G401 (cell line): Measurements from ENCODE around the gene RPL41. TPM values are rescaled to one million over a fixed set of nuclear protein-coding genes. Genes with fewer than 3 reads are reported as not detected.

Experiments used
- DNase-seq: peaks from one replicate; pipeline ENCODE4 v3.0.0-alpha.2; 2015; ENCODE audit warnings: low spot score
- in situ Hi-C: cut with HindIII; loops from 2 replicates; pipeline ENCODE4 v1.10.0; 2016; ENCODE audit warnings: low sequenced_read_pairs, mixed read lengths
- total RNA-seq: library from RNA; depleted of rRNA; stranded (reverse); fragments of >200 nt; shearing (Covaris generic); gene quantifications from 2 replicates; pipeline ENCODE4 v1.2.3, GENCODE V29; 2014

RPL41 gene
- total RNA-seq, 1 experiment from 2014 or later: 3,225 TPM

DNA sequence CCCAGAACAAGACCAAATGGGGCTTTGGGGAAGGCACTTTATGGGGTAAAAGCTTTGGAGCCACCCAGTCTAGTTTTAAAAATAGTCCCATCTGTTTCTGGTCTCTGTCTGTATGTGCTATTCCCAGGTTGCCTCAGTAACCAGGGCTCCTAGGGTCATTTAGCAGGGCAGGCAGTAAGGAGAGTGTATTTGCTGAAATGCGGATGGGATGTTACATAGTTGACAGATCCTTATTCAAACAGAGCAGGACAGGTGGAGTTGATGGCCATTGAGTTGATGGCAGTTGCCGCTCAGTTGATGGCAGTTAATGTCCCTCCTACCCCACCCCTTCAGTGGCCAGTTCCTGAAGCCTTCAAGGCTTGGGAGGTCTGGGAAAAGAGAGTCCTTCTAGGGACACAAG is 6.2 kb downstream of the RPL41 start:
- DNase-seq: no peak
- in situ Hi-C loops: no loop called here

- in situ Hi-C loops: no loop called here
Measured at GRCh38 chr12:56124133-56124532, 7.7 kb downstream of the RPL41 start.

DNA sequence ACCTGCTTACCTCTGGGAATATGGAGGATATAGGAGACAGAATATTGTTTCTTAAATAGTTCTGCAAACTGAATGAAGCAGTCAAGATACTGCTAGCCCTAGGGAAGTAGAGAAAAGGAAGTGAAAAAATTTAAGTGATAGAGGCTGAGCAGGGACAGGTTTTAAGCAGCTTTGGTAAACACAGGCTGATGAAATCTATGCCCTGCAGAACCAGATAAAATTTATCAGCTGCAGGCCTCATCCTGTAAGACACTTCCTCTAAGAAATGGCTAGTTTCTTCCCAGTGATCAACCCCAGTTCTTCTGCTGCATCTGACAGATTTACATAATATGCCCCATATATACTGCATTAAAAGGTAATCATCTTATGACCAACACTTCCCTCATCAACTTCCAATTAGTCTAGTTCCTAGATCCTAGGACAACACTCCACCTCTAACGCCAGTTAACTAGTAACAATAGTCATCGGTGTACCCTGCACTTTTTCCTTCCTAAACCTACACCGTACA is 10.4 kb downstream of the RPL41 start:
- DNase-seq: no peak
- in situ Hi-C loops: no loop called here

More at GRCh38 chr12:56124133-56124532, 7.7 kb downstream of the RPL41 start:
- no peak for DNase-seq

GRCh38 chr12:56127485-56127887 is 11.1 kb downstream of the RPL41 start:
- DNase-seq: no peak
- in situ Hi-C loops: no loop called here

- in situ Hi-C loops: no loop called here
- DNase-seq: peak; percentile 100
Measured at GRCh38 chr12:56127888-56128669, 11.6 kb downstream of the RPL41 start, which contains the start of gene ESYT1. TSS of gene ESYT1 (plus strand) at chr12:56128267. CDS start at chr12:56128320, 53 bp downstream.

DNA sequence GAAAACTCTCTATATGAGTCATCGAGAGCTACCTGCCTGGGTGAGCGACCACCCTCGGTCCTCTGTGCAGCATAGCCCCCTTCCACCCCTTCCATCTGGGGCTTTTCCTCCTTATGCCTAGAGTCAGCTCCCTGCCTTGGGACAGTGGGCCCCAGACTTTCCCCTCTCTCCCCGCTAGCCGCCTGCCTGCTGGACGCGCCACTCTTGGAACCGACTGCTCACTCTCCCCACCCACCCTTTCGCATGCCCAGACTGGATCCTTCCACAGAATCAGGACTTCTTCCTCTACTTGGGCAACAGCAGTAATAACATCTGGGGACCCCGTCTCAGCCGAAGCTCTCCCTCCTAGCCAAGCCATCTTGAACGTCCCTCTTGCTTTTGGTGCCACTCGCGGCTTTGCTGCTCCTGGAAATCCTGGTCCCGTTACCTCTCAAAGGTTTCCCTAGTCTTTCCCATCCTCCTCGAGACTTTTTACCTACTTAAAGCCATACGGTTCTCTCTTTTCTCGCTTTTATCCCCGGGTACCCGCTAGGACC is 12.3 kb downstream of the RPL41 start:
- DNase-seq: peak; percentile 32
- in situ Hi-C loops: no loop called here

DNA sequence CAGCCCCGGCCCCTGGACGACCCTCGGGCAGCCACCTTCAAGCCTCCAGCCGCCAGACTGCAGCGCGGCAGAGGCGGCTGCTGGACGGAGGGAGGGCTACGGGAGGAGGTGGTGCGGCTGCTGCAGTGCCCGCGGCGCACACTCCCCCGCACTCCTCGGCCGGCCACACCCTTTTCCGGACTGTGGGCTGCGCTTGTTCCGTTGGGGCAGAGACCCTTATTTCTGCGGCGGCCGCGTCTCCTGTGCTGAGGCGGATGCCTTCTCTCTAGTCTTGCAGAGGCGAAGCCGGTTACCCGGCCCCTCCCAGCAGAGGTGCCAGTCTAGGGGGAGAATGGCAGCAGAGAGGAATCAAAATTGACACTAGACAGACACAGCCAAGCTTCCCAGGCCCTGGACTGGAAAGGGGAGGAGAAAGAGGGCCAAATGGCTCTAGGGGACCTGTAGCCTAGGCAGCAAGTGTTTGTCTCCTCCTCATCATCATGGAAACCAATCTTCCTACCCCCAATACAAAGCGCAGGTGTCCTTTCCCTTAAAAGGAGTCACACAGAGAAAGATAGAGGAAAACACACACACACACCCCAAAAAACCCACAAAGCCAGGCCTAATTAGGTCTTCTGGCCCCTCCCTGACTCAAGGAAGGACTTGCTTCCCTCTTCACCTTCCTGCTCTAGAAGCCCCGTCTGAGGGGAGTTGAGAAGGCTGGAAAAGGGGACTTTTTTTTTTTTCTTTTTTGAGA is 12.9 kb downstream of the RPL41 start:
- in situ Hi-C loops: no loop called here
- DNase-seq: peak; percentile 33

GRCh38 chr12:56129942-56130495 is 13.6 kb downstream of the RPL41 start:
- DNase-seq: no peak
- in situ Hi-C loops: no loop called here

DNA sequence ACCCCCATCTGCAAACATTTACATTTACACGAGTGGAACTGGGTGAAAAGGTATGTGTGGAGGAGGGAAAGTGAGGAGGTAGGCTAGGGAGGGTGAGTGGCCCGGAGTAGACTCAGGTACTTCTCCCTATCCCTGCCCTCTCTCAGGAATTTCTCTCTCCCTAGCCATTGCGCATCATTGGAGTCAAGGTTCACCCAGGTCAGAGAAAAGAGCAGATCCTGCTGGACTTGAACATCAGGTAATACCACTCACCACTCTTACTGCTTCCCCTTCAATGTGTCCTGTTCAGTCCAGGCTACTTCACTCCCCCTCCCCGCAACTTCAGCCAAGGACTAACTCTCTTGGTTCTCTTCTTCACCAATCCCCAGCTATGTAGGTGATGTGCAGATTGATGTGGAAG is 14.4 kb downstream of the RPL41 start:
- in situ Hi-C loops: no loop called here
- DNase-seq: no peak

DNA sequence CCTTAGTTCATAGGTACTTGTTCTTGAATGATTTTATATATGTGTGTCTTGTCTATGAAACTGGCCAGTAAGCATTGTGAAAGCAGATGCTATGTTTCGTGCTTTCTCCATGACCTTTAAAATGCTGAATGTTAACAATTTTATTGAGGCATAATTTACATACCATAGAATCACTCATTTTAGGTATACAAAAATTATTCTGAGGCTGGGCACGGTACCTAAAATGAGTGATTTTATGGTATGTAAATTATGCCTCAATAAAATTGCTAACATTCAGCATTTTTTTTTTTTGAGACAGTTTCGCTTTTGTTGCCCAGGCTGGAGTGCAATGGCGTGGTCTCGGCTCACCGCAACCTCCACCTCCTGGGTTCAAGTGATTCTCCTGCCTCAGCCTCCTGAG is 18.5 kb downstream of the RPL41 start:
- in situ Hi-C loops: no loop called here
- no peak for DNase-seq

DNA sequence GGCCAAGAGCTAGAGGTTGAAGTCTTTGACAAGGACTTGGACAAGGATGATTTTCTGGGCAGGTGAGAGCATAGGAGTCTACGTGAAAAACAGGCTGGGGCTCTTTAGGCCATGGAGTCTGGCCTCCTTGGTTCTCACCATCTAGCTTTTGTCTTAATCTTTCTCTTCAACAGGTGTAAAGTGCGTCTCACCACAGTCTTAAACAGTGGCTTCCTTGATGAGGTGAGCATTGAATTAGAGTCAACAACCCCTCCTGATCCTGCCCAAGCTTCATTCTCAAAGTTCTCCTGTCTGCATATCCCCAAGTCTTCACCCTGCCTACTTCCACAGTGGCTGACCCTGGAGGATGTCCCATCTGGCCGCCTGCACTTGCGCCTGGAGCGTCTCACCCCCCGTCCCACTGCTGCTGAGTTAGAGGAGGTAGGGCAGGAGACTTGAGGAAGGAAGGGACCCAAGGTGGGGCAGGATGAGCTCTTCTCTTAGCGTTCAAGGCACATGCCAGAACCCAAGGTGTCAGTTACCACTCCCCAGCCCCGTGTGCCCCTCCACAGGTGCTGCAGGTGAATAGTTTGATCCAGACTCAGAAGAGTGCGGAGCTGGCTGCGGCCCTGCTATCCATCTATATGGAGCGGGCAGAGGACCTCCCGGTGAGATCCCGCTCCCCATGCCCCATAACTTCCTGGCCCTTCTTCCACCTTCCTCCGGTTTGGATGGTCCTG is 21.6 kb downstream of the RPL41 start:
- no peak for DNase-seq
- in situ Hi-C loops: no loop called here

GRCh38 chr12:56141946-56142784 is 25.7 kb downstream of the RPL41 start:
- DNase-seq: no peak
- in situ Hi-C loops: no loop called here

GRCh38 chr12:56143217-56143616 is 26.8 kb downstream of the RPL41 start:
- DNase-seq: no peak
- in situ Hi-C loops: no loop called here

DNA sequence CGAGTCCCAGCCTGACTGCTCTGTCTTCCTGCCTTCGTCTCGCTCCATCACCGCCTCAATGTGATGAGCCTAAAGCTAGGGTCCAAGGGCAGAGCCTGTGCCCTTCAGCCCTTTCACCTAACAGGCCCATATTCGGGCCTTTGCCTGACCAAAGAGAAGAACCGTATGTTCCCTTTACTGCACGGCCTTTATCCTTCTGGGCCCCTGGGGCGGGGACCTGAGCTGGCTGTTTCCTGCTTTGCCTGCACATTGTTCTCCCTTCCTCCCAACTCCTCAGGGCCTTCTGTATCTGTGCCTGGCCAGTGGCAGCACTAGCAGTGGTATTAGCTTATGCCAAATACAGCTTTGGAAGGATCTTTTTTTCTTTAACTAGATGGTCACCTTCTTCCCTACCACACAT is 27.4 kb downstream of the RPL41 start:
- in situ Hi-C loops: no loop called here
- no peak for DNase-seq

GRCh38 chr12:56145217-56145616 is 28.8 kb downstream of the RPL41 start:
- in situ Hi-C loops: no loop called here
- no peak for DNase-seq

DNA sequence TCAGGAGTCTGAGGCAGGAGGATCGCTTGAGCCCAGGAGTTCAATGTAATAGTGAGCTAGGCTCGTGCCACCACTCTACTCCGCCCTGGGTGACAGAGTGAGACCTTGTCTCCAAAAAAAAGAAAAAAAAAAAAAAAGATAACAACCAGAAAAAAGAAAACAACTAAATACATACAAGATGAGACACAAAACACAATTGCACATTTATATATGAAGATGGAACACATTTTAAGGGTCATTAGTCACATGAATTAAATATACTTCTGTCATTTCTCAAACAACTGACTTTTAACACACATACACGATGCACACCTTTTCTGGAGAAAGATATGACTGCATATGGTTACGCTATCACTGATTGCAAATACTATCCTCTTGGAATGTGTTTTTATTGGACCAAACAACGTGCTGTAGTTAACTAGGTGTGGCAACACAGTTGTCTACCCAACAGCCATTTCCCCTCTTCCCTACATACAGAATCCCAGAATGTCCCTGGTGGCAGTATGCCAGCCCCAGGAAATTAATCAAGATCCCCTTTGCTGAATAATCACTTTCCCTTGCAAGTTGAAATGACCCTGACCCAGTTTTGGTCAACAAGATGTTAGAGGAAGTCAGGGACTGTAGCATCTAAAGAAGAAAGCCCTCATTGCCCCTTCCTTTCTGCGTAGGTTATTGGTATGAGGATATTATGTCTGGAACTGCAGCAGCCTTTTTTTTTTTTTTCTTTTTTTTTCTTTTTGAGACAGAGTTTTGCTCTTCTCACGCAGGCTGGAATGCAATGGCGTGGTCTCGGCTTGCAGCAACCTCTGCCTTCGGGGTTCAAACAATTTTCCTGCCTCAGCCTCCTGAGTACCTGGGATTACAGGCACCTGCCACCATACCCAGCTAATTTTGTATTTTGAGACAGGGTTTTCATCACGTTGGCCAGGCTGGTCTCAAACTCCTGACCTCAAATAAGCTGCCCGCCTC is 30.3 kb downstream of the RPL41 start:
- no peak for DNase-seq
- in situ Hi-C loops: no loop called here

GRCh38 chr12:56150563-56150962 is 34.1 kb downstream of the RPL41 start:
- no peak for DNase-seq
- in situ Hi-C loops: no loop called here
